ENCODE data around the gene SPIN1. TPM values are rescaled to one million over a fixed set of nuclear protein-coding genes. Genes with fewer than 3 reads are reported as not detected.

Gene SPIN1
- total RNA-seq, 4 donors from 2014 or later, result 91.9 to 126 (median 103) TPM

DNA sequence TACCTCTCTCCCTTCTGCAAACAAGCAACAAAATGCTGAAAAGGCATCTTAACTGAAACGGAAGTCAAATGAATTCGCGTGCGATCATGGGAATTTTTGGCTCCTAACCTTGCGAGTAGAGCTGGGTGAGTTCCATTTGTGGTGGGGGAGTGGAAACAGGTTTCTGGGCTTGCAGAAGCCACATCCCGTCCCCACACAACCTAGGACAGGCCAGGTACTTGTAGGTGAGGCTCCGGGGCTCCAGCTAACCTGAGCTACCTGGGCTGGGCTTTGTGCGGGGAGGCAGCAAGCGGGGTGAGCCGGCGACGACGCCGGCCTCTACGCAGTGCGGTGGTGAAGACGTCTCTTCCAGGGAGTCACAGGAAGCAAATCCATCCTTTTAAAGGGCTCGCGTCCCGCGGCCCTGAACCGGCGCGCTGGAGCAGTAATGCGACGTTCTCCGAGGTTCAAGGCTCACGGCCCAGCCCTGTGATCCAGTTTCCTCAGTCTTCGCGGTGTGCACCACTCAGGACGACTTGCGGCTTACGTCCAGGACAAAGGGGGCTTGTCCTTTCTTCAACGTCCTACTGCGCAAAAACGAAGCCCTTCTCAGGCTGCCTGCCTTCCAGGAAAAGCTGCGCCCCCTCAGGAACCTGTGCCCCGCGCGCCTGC lies 567 bp upstream of the SPIN1 start:
- Histone ChIP-seq H3K4me1 (peaks cover 10 to 16% of the 10 kb centered on the region in 2 donors), H3K36me3 (no peaks in the 10 kb centered on the region), H3K27me3 (no peaks in the 10 kb centered on the region), H3K9me3 (no peaks in the 10 kb centered on the region), H3K27ac (peak overlapping the region; percentile 79 to 91 (median 90)), H3K4me3 (replicated peaks in 1 of 3) (peak overlapping the region; percentile 63 to 81 (median 81))
- intact Hi-C loops (cut with DNase I), result no loop called here
- DNase-seq, result peak; percentile 55 to 61
- WGBS, 2 donors, result 0 to 1% methylated on average over 12 to 19 of the region's 40 CpGs
- no peak for TF ChIP-seq POLR2A (IDR thresholded peaks at IDR 0.05)
- TF ChIP-seq, protein P1, sequence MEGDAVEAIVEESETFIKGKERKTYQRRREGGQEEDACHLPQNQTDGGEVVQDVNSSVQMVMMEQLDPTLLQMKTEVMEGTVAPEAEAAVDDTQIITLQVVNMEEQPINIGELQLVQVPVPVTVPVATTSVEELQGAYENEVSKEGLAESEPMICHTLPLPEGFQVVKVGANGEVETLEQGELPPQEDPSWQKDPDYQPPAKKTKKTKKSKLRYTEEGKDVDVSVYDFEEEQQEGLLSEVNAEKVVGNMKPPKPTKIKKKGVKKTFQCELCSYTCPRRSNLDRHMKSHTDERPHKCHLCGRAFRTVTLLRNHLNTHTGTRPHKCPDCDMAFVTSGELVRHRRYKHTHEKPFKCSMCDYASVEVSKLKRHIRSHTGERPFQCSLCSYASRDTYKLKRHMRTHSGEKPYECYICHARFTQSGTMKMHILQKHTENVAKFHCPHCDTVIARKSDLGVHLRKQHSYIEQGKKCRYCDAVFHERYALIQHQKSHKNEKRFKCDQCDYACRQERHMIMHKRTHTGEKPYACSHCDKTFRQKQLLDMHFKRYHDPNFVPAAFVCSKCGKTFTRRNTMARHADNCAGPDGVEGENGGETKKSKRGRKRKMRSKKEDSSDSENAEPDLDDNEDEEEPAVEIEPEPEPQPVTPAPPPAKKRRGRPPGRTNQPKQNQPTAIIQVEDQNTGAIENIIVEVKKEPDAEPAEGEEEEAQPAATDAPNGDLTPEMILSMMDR (IDR thresholded peaks at IDR 0.05), result no peak

DNA sequence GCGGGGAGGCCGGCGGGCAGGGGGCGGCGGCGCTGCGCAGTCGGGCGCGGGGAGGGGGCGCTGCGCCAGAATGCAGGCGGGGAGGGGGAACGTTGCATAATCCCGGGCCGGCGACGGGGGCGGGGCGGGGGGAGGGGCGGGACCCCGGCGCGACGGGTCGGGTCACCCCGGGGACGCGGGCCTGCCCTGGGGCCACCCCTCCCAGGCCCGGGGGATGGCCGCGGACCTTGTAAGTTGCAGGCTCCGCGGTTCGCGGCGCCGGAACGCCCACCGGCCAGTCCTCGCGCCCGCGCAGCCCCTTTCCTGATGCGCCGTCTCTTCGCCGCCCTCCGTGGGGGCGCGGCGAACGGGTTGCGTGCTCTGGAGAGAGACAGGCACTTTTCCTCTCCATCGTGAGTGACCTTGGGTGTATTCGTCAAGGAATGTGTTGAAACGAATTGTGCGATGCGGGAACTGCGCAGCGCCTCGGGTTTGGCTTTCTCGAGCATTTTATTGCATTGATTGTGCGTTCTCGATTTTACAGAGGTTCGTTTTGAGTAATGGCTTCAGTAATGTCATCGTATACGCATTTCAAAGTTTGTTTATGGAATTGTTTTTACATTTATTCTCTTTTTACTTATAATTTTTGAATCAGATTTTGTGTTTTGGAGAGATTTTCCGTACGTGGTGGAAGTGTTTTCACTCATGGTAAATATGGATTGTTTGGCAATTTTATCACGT lies 802 bp downstream of the SPIN1 start:
- TF ChIP-seq, protein P1 (IDR thresholded peaks at IDR 0.05), result no peak
- TF ChIP-seq POLR2A (IDR thresholded peaks at IDR 0.05), result peak in 1 of 2 donors; percentile 59
- no peaks in the 10 kb centered on the region for H3K9me3 ChIP-seq
- intact Hi-C loops (cut with DNase I), result no loop called here
- H3K4me3 ChIP-seq (replicated peaks in 1 of 3), result peak overlapping the region; percentile 61 to 95 (median 81)
- no peaks in the 10 kb centered on the region for H3K36me3 ChIP-seq
- H3K27me3 ChIP-seq, result no peaks in the 10 kb centered on the region
- 0 to 1% methylated on average over 26 to 39 of the region's 71 CpGs for WGBS, 2 donors
- DNase-seq, result peak; percentile 57 to 66
- peak overlapping the region; percentile 83 to 95 (median 93) for H3K27ac ChIP-seq
- H3K4me1 ChIP-seq, result peaks cover 11 to 16% of the 10 kb centered on the region in 2 donors

- Histone ChIP-seq H3K4me1 (peaks cover 11 to 21% of the 10 kb centered on the region in 2 donors), H3K27ac (peak overlapping the region in 2 of 3 donors; percentile 83 to 95), H3K4me3 (replicated peaks in 1 of 3) (no peak overlapping the region), H3K27me3 (no peaks in the 10 kb centered on the region), H3K9me3 (no peaks in the 10 kb centered on the region), H3K36me3 (no peaks in the 10 kb centered on the region)
- WGBS, 2 donors, result 60 to 68% methylated on average over 3 of the region's 3 CpGs
- intact Hi-C loops (cut with DNase I), result no loop called here
- DNase-seq, result no peak
- no peak for TF ChIP-seq POLR2A (IDR thresholded peaks at IDR 0.05)
- TF ChIP-seq, protein P1 (IDR thresholded peaks at IDR 0.05), result no peak
Observed at GRCh38 chr9:88390371-88390990, 2.2 kb downstream of the SPIN1 start.

- DNase-seq, result no peak
- Histone ChIP-seq H3K27ac (no peak overlapping the region), H3K27me3 (no peaks in the 10 kb centered on the region), H3K4me3 (replicated peaks in 1 of 3) (no peak overlapping the region), H3K9me3 (no peaks in the 10 kb centered on the region), H3K36me3 (no peaks in the 10 kb centered on the region), H3K4me1 (peaks cover 11 to 26% of the 10 kb centered on the region in 2 donors)
- intact Hi-C loops (cut with DNase I), result no loop called here
- TF ChIP-seq, protein P1 (IDR thresholded peaks at IDR 0.05), result no peak
- no peak for TF ChIP-seq POLR2A (IDR thresholded peaks at IDR 0.05)
- 89 to 91% methylated on average over 2 of the region's 2 CpGs for WGBS, 2 donors
Observed at GRCh38 chr9:88391236-88391635, 3.0 kb downstream of the SPIN1 start.
